ENCODE results near the gene SATL1.

GRCh38 chrX:85109235-85109634, 134.3 kb downstream of the SATL1 start:
- TF ChIP-seq ZNF747 (CRISPR knock-in tag; IDR thresholded peaks at IDR 0.05; ENCODE audit: borderline replicate concordance) (no peak), ATF1 (CRISPR knock-in tag; IDR thresholded peaks at IDR 0.05) (no peak), POLR2AphosphoS5 (IDR thresholded peaks at IDR 0.05; ENCODE audit: low read depth, low read length) (no peak), TCF7 (IDR thresholded peaks at IDR 0.05; ENCODE audit: low read depth) (no peak), ATF3 (CRISPR knock-in tag; IDR thresholded peaks at IDR 0.05) (no peak), TEAD2 (CRISPR knock-in tag; IDR thresholded peaks at IDR 0.05) (no peak), STAG1 (CRISPR knock-in tag; IDR thresholded peaks at IDR 0.05) (no peak)
- TF ChIP-seq, protein P1, sequence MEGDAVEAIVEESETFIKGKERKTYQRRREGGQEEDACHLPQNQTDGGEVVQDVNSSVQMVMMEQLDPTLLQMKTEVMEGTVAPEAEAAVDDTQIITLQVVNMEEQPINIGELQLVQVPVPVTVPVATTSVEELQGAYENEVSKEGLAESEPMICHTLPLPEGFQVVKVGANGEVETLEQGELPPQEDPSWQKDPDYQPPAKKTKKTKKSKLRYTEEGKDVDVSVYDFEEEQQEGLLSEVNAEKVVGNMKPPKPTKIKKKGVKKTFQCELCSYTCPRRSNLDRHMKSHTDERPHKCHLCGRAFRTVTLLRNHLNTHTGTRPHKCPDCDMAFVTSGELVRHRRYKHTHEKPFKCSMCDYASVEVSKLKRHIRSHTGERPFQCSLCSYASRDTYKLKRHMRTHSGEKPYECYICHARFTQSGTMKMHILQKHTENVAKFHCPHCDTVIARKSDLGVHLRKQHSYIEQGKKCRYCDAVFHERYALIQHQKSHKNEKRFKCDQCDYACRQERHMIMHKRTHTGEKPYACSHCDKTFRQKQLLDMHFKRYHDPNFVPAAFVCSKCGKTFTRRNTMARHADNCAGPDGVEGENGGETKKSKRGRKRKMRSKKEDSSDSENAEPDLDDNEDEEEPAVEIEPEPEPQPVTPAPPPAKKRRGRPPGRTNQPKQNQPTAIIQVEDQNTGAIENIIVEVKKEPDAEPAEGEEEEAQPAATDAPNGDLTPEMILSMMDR (CRISPR knock-in tag; IDR thresholded peaks at IDR 0.05) = peak; percentile 52

Data from HepG2 (cell line).